ENCODE data around the gene DRGX. TPM values are rescaled to one million over a fixed set of nuclear protein-coding genes. Genes with fewer than 3 reads are reported as not detected.

Gene DRGX
- total RNA-seq, 1 donor from 2014 or later, result not detected

DNA sequence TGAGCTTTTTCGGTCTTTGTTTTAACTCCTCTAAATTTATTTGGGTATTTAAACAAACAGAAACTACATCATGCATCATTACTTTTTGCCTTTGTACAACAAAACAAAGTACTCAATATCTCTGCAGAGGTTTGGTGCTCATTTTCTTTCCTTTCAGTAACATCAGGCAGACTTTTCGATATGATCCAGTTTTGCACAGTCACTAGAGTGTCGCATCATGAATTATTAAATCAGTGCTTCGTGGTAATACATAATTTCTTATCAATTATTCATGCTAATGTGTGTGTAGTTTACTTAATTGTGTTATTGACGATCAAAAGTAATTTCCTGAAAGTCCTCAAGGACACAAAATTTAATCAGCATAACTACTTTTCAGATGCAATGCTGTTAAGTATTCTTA is 31.8 kb downstream of the DRGX start:
- DNase-seq (ENCODE audit: low spot score in 2 of 2) (no peak), FAIRE-seq (no peak)

DNA sequence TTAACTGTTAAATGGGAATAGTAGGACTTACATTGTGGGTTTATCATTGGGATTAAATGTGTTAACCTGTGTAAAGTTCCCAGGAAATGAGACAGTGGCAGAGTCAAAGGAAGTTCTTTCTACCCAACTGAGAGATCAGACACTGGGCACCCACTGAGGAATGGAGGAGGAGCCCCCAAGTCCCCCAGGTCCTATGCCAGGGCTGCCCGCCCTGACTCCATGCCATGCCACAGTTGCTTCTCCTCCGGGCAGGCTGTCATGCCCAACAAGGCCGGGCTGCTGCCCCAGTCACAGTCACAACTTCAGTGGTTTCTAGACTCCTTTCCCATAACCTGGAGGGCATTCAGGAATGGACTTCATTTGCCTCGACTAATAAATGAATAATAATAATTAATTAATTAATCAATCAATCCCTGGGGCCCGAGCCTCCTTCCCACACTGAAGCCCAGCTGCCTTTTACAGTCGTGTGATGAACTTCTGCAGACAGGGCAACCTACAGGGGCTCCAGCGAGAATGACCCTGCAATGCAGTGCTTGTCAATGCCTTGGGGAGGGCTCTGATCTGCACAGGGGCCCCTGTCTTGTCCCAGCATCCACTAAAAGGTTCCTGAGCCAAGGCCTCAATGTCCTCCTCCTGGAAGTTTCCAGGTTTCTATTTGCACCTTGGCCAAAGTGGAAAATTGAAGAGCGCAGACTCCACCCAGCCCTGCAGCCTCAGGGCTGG is 32.4 kb downstream of the DRGX start:
- no peak for DNase-seq (ENCODE audit: low spot score in 2 of 2)
- no peak for FAIRE-seq

GRCh38 chr10:49362596-49363260 is 33.2 kb downstream of the DRGX start:
- DNase-seq (ENCODE audit: low spot score in 2 of 2), result no peak
- no peak for FAIRE-seq

DNA sequence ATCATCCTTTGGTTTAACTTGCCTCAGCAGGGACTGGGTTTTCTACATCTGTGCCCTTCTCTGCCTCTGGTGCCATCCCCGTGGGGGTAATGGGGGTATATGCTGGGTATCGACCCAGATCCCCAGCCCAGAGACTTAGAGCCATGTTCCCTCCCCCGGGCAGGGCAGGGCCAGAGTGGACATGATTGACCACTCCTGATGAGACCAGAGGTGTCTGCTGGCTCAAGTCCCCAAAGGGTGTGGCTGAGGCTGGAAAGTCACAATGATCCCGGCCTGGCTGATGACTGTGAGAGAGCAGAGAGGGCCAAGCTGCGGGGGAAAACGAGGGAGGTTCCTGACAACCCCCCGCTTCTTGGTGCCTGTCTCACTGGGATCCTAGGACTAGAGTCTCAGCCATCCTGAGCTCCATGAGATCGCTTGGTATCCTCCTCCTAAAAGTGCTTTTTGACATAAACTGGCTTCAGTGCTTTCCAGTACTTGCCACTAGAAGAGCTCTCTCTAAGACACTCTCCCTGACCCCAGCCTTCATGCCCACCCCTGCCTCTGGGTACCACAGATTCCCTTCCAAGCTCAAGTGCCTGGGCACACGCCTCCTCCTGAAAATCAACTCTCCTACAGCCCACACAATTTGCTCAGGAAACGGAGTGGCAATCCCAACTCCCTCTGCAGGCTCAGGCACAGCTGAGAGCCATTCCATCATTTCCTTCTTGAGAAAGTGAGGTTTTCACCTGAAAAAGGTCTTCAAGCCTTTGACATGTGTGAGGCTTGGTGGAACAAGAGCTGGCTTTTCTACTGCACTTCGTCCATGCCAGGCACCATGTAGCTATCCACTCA is 33.9 kb downstream of the DRGX start:
- FAIRE-seq (no peak), DNase-seq (ENCODE audit: low spot score in 2 of 2) (no peak)

- FAIRE-seq, result no peak
- no peak for DNase-seq (ENCODE audit: low spot score in 2 of 2)
Observed at GRCh38 chr10:49361178-49361554, 34.7 kb downstream of the DRGX start.

DNA sequence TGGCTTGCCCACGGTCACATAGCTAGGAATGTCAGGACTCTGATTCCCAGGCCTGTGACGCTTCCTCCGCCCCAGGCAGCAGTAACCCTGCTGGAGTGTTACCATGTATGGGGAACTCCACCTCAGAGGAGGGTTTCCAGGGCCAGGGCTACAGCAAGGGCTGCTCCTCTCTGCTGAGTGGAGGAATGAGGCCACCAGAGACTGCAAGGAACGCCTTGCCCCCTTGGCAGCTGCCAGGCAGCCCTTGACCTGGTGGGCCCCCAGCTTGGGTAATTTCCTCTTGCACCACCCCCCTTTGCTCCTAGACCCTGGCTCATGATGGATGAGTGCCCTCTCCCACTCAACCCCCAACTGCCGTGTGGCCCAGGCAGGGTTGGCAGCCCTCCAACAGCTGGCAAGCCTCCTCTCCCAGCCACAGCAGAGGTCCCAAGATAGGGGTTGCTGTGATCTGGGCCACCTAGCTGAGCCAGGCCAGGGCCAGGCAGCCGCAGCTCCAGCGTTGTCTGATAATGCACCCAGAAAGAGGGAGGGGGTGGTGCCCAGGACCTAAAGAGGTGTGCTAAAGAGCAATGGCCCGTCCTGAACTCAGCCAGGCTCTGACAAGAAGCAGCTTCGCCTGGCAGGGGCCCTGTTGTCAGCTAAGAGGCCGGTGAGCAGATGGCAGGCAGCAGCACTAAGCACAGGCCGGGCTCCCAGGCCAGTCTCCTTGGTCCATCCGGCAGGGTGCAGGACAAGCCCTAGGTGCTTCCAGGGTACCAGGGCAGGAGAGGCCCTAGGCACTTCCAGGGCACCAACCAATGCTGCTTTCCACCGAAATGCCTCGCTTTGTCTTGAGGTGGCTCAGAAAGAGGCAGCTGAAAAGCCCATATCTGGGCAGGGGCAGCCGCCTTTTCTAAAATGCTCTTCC is 35.4 kb downstream of the DRGX start:
- no peak for FAIRE-seq
- DNase-seq (ENCODE audit: low spot score in 2 of 2), result no peak

- DNase-seq (ENCODE audit: low spot score in 2 of 2), result no peak
- no peak for FAIRE-seq
Observed at GRCh38 chr10:49359349-49360270, 36.3 kb downstream of the DRGX start.

DNA sequence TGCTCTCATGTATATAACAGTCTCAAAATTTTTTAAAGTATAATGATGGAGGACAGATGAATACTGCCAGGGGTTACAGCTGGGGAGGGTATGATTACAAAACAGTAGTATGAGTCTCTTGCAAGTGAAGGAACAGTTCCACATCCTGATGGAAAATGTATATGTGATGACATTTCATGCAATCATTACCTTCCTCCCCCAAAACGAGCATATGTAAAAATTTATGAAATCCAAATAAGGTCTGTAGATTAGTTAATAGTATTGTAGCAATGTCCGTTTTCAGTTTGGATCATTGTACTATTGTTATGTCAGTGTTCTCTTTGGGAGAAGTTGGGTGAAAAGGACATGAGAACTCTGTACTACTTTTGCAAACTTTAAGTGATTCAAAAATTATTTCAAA is 38.0 kb downstream of the DRGX start:
- FAIRE-seq (no peak), DNase-seq (ENCODE audit: low spot score in 2 of 2) (no peak)

- DNase-seq (ENCODE audit: low spot score in 2 of 2) (no peak), FAIRE-seq (no peak)
Observed at GRCh38 chr10:49356944-49357343, 38.9 kb downstream of the DRGX start.

DNA sequence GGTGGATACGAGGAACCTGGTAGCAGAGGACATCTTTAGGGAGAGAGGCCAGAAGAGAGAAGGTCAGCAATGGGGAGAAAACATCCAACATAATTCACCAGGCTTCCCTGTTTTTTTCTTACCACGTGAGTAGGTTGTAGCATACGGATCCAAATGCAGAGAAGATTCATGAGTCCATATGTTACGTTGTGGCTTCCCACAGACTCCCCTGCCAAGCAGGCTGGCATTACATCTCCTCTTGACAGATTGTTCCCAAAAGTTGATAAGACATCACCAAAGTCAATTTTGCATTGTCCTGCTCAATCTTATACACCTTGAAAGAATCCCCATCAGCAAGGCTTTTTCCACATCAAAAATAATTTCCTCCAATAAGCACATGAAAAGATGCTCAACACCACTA is 39.7 kb downstream of the DRGX start:
- FAIRE-seq (no peak), DNase-seq (ENCODE audit: low spot score in 2 of 2) (no peak)

DNA sequence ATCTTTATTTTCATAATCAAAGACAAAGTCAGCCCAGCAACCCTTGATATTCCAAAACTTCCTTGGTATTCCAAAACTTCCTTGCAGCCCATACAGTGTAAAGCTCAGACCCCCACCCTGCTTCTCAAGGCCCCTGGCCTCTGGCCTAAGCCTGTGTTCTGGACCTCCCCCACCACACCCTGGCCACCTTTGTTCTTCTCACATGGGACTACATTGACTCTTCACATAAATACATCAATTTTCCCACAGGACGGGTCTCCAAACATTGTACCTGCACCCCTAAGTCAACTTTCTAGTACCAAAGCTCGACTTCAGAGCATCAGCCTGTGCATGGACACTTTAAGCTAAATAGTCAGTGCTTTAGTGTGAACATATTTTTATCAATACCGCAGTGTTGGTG is 40.7 kb downstream of the DRGX start:
- FAIRE-seq, result no peak
- DNase-seq (ENCODE audit: low spot score in 2 of 2), result no peak

- DNase-seq (ENCODE audit: low spot score in 2 of 2) (no peak), FAIRE-seq (no peak)
Observed at GRCh38 chr10:49354593-49354992, 41.3 kb downstream of the DRGX start.

DNA sequence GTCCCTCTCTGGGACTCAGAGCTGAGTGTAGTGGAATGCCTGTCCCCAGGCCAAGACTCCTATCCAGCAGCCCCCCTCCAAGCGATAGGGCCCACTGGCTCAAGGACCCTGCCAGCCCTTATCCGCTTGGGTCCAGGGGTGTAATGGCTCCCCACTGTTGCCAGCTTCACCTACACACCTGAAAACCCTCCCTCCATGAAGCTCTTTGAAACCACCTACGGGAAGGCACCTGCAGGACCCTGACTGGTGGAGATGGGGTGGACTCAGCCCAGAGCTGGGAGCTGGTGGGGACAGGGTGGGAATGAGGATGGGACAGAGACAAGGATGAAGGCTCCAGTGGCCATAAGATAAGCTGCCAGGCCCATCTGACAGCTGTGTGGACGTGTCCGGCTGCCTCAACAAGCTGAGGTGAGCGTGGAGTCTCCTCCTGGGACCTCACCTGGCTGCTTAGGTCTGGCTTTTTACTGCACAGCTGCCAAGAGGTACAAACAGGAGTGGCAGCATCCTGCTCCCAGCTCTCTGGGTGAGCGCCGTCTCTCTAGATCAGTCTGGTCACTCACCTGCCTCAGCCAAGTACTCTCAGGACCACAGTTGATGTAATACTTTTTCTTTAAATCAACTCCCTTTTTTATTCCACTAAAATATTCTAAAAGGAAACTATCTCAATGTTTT is 41.9 kb downstream of the DRGX start:
- FAIRE-seq (no peak), DNase-seq (ENCODE audit: low spot score in 2 of 2) (no peak)

DNA sequence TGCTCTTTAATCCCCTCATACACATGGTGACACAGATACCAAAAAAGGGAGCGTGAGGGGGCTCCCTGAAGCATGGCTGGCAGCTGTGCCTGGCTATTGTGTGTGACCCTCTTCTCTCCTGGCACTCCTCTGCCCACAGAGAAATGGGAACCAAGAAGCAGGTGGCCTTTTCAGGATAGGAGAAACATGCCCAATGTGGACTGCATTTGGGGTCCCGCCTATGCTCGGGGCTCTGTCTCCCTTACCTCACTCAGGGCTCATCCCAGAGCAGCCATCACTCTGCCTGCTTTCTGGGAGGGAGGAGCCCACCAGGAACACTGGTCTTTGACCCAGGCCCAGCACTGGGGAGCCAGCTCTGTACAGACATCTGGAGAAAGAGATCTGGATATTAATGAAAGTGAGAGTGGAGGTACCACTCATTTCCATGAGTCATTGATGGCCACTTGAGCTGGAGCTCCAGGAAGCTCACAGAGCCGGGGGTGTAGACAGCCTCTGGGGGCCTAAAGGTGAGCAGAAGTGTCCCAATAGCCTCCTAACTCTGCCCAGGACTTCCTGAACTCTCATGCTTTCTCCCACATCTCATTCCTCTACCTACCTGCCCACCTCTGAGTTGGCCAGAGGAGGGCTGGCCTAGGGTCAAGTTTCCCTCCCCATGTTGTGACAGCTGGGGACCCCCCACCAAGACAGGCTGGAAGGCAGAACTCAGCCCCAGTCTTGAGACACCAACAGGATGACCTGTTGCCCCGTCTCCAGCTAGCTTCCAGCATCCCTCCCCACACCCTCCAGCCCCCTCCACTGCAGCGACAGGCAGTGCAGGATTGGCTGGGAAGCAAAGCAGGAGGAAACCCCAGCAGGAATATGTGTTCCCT is 42.6 kb downstream of the DRGX start:
- DNase-seq (ENCODE audit: low spot score in 2 of 2) (no peak), FAIRE-seq (no peak)

DNA sequence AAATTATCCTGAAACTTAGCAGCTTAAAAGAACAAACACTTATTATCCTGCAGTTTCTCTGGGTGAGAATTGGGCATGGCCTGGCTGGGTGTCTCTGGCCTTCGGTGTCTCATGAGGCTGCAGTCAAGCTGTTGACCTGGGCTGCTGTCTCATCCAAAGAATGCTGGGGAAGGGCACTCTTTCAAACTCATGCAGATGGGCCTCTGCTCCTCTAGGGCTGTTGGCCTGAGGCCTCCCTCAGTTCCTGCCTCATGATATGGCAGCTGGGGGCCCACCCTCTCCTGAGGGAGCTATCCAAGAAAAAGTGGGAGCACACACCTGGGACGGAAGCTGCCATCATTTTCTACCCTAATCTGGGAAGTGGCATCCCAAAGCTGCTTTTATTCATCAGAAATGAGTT is 43.6 kb downstream of the DRGX start:
- DNase-seq (ENCODE audit: low spot score in 2 of 2) (no peak), FAIRE-seq (no peak)

GRCh38 chr10:49351669-49352068 is 44.2 kb downstream of the DRGX start:
- FAIRE-seq (no peak), DNase-seq (ENCODE audit: low spot score in 2 of 2) (no peak)

DNA sequence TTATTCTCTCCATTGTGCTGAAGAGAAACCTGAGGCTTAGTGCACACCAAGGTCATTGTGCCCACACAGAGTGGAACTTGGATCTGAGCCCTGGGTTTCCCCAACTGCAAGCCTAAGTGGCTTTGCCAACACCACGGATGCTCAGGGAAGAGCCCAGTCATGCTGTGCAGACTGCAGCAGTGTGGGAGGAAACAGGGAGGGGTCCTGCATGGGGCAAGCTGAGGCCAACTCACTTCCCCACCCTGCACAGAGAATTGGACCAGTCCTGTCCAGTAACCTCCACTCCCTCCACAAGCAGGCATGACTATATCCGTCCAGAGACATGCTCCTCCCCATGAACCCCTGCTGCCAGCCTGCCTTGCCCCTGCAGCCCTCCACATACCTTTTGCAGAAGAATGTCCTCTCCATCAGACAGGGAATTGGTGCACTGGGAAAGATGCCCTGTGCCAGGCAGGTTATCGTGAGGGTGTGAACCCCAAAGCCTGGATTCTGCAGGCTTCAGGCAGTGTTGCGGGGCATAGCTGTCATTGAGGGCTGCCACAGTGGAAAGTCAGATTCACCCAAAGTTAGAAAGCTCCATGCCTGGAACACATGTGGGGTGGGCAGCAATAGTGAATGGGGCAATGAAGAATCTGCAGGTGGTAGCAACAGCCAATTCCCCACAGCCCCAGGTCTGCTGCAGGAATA is 44.9 kb downstream of the DRGX start:
- no peak for FAIRE-seq
- no peak for DNase-seq (ENCODE audit: low spot score in 2 of 2)

Measured in frontal cortex (tissue), 4 donors.